Measurements from ENCODE around the gene IVNS1ABP. TPM values are rescaled to one million over a fixed set of nuclear protein-coding genes. Genes with fewer than 3 reads are reported as not detected.

The IVNS1ABP gene
- total RNA-seq, 3 donors from 2014 or later, result 51.0 to 92.9 (median 91.1) TPM

DNA sequence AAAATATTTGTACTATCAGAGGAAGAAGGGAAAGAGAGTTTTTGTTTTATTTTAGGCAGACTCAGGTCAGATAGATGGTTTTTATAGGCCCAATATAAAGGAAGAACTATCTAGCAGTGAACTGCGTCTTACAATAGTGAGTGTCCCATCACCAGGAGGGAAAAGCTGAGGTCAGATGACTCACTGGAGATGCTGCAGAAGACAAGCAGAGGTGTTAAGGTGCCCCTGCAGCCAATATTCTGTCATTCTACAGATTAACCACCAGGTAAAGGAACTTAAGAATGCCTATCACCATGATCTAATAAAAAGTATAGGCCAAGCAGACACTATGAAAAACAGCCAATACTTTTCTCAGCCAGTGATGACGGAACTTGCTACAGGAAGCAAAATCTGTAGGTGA lies 29.6 kb downstream of the IVNS1ABP start:
- no peak for TF ChIP-seq POLR2AphosphoS5 (IDR thresholded peaks at IDR 0.05)
- TF ChIP-seq, protein P1, sequence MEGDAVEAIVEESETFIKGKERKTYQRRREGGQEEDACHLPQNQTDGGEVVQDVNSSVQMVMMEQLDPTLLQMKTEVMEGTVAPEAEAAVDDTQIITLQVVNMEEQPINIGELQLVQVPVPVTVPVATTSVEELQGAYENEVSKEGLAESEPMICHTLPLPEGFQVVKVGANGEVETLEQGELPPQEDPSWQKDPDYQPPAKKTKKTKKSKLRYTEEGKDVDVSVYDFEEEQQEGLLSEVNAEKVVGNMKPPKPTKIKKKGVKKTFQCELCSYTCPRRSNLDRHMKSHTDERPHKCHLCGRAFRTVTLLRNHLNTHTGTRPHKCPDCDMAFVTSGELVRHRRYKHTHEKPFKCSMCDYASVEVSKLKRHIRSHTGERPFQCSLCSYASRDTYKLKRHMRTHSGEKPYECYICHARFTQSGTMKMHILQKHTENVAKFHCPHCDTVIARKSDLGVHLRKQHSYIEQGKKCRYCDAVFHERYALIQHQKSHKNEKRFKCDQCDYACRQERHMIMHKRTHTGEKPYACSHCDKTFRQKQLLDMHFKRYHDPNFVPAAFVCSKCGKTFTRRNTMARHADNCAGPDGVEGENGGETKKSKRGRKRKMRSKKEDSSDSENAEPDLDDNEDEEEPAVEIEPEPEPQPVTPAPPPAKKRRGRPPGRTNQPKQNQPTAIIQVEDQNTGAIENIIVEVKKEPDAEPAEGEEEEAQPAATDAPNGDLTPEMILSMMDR (IDR thresholded peaks at IDR 0.05), result no peak
- no peak for TF ChIP-seq POLR2A (IDR thresholded peaks at IDR 0.05)
- no peak for DNase-seq (ENCODE audit: low spot score in 2 of 2)
- Histone ChIP-seq H3K9me3 (no peaks in the 10 kb centered on the region), H3K27me3 (no peaks in the 10 kb centered on the region), H3K4me1 (no peaks in the 10 kb centered on the region), H3K27ac (no peak overlapping the region), H3K36me3 (no peaks in the 10 kb centered on the region), H3K4me3 (no peak overlapping the region)
- intact Hi-C loops (cut with DNase I; ENCODE audit: low total_unique reads), result no loop called here

DNA sequence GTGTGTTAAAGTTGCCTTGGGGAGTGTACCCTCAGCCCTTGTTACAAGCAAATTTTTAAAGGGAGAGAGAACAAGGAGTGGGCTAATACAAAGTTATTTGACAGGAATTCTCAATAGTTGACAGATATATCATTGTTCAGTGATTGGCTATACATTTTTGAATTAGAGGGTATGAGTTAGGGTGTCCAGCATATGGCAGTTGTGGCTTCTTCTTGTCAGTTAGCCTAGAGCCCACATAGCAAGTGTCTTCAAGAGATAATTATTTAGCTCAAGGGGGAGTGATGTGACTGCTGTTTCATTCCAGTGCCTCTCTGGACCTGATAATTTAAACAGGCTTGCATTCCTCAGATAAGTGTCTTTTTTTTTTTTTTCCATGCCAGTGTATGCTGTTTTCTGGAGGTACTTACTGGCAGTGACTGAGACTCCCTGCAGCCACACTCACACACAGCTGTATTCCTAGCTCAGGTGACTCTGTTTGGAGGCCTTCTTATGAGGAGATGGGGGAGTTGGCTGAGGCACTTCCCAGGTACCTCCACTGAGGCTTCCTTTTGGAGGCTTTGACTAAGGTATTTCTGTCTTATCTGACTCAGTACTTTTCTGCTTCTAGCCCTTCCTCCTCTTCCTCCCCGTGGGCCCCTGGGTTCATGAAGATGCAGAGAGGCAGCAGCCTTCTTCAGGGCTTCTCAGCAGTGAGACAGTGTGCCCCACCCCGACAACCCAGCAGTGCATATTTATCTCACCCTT lies 32.3 kb downstream of the IVNS1ABP start:
- no peaks in the 10 kb centered on the region for H3K4me1 ChIP-seq
- no peaks in the 10 kb centered on the region for H3K27me3 ChIP-seq
- H3K4me3 ChIP-seq, result no peak overlapping the region
- no peaks in the 10 kb centered on the region for H3K9me3 ChIP-seq
- no peak overlapping the region for H3K27ac ChIP-seq
- TF ChIP-seq, protein P1 (IDR thresholded peaks at IDR 0.05), result no peak
- TF ChIP-seq POLR2AphosphoS5 (IDR thresholded peaks at IDR 0.05) (no peak), POLR2A (IDR thresholded peaks at IDR 0.05) (no peak)
- no peak for DNase-seq (ENCODE audit: low spot score in 2 of 2)
- intact Hi-C loops (cut with DNase I; ENCODE audit: low total_unique reads), result no loop called here
- no peaks in the 10 kb centered on the region for H3K36me3 ChIP-seq

DNA sequence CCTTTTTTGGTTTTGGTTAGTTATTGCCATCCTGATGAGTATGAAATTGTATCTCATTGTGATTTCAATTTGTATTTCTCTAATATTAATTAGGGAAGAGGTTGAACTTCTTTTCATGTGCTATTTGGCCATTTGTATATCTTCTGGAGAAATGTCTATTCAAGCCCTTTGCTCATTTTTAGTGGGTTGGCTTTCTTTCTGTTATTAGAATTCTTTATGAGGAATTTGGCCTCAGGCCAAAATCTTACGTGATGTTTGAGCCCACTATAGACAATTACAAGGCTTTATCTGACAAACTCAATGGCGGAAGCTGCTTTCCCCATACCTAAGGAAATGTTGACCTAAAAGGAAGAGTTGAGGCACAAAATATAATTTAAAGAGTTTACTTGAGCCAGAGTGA lies 32.9 kb downstream of the IVNS1ABP start:
- Histone ChIP-seq H3K4me3 (no peak overlapping the region), H3K27me3 (no peaks in the 10 kb centered on the region), H3K27ac (no peak overlapping the region), H3K4me1 (no peaks in the 10 kb centered on the region), H3K36me3 (no peaks in the 10 kb centered on the region), H3K9me3 (no peaks in the 10 kb centered on the region)
- intact Hi-C loops (cut with DNase I; ENCODE audit: low total_unique reads), result no loop called here
- TF ChIP-seq, protein P1 (IDR thresholded peaks at IDR 0.05), result no peak
- TF ChIP-seq POLR2A (IDR thresholded peaks at IDR 0.05) (no peak), POLR2AphosphoS5 (IDR thresholded peaks at IDR 0.05) (no peak)
- DNase-seq (ENCODE audit: low spot score in 2 of 2), result no peak

DNA sequence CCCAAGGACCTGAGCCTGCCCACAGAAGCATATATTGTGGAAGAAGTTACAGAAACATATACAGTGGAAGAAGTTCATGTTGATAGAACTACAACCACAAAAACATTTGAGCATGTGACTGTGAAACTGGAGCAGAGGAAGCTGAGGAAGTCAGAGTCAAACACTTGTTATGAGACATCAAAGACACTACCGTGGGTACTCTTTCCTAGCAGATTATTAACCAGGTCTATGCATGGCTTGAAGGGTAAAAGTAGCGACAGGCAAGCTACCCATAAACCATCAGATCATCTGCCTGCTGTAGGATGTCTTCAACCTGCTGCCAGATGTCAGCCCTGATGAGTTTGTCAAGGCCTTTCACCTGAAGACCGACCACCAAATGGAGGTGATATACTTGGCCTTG lies 35.8 kb downstream of the IVNS1ABP start:
- no peak for DNase-seq (ENCODE audit: low spot score in 2 of 2)
- H3K27me3 ChIP-seq, result no peaks in the 10 kb centered on the region
- H3K36me3 ChIP-seq, result no peaks in the 10 kb centered on the region
- no peak overlapping the region for H3K4me3 ChIP-seq
- H3K4me1 ChIP-seq, result no peaks in the 10 kb centered on the region
- TF ChIP-seq, protein P1 (IDR thresholded peaks at IDR 0.05), result no peak
- TF ChIP-seq POLR2AphosphoS5 (IDR thresholded peaks at IDR 0.05) (no peak), POLR2A (IDR thresholded peaks at IDR 0.05) (no peak)
- intact Hi-C loops (cut with DNase I; ENCODE audit: low total_unique reads), result no loop called here
- no peak overlapping the region for H3K27ac ChIP-seq
- H3K9me3 ChIP-seq, result no peaks in the 10 kb centered on the region

DNA sequence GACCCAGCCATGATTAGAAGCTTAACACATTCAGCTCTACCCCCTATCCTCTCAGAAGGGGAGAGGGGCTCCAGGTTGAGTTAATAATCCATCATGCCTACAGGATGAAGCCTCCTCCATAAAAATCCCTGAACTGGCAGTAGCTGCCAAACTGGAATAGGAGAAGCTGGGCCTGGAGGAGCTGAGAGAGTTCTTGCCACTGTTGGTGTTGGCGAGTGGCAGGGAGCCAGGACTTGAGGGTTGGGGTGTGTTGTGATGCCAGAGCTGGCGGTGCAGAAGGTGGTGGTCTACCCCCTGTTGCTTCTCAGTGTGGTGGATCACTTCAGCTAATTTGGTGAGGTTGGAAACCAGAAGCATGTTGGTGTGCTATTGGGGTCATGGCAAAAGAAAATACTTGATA lies 36.5 kb downstream of the IVNS1ABP start:
- Histone ChIP-seq H3K4me3 (no peak overlapping the region), H3K4me1 (no peaks in the 10 kb centered on the region), H3K9me3 (no peaks in the 10 kb centered on the region), H3K27ac (no peak overlapping the region), H3K36me3 (no peaks in the 10 kb centered on the region), H3K27me3 (no peaks in the 10 kb centered on the region)
- intact Hi-C loops (cut with DNase I; ENCODE audit: low total_unique reads), result no loop called here
- TF ChIP-seq, protein P1 (IDR thresholded peaks at IDR 0.05), result no peak
- TF ChIP-seq POLR2A (IDR thresholded peaks at IDR 0.05) (no peak), POLR2AphosphoS5 (IDR thresholded peaks at IDR 0.05) (no peak)
- DNase-seq (ENCODE audit: low spot score in 2 of 2), result no peak
